H1 (cell line): ENCODE results near the gene FAM131A. TPM values are rescaled to one million over a fixed set of nuclear protein-coding genes. Genes with fewer than 3 reads are reported as not detected.

Experiments used
- CREB1 ChIP-seq: IDR thresholded peaks from 2 replicates; pipeline ENCODE4 v1.6.1; 2012; ENCODE audit warnings: inconsistent platforms
- POU5F1 ChIP-seq: IDR thresholded peaks from 2 replicates; pipeline ENCODE4 v1.6.1; 2011; ENCODE audit warnings: low read depth, mild to moderate bottlenecking, low read length, moderate library complexity
- RNF2 ChIP-seq: fragments of 200-900, 300-1000 bp; sonication (generic); IDR thresholded peaks from 2 replicates; pipeline ENCODE4 v1.7.1; 2016; ENCODE audit warnings: borderline replicate concordance, low read depth, mild to moderate bottlenecking, antibody characterized with exemption, low read length; ENCODE audit not compliant: poor library complexity, severe bottlenecking; ENCODE audit errors: missing control alignments
- SUZ12 ChIP-seq: fragments of 200-600 bp; sonication (generic); IDR thresholded peaks from 2 replicates; pipeline ENCODE4 v1.6.1; 2012; ENCODE audit warnings: mild to moderate bottlenecking, inconsistent platforms, low read length, moderate library complexity, mixed read lengths
- YY1 ChIP-seq: IDR thresholded peaks from 2 replicates; pipeline ENCODE4 v1.6.1; 2011; ENCODE audit warnings: low read depth, mild to moderate bottlenecking, low read length
- polyA plus RNA-seq, 7 experiments: library from polyadenylated mRNA; depleted of rRNA in 3 of 7; stranded (reverse) in 5 of 7; unstranded in 2 of 7; fragments of >200 nt in 5 of 7; fragments of 200-250 nt in 2 of 7; gene quantifications; 1 replicate in 5 of 7; 2 replicates in 1 of 7; 4 replicates in 1 of 7; pipeline versions ENCODE4 v1.2.1 to v1.2.3, GENCODE V29; 2011 to 2013; ENCODE audit warnings: missing spikeins in 2 of 7, mixed read lengths in 2 of 7
- total RNA-seq: library from RNA; stranded (reverse); fragmentation: NEBNext Ultra II Directional; extraction: Animal tissue kit (Norgen Biotek cat#: 25700); gene quantifications from 2 replicates; pipeline ENCODE4 v1.2.1, GENCODE V29; 2021
- TF ChIP-seq, protein P1 (sequence below): fragments of 300-600 bp; sonication (generic); IDR thresholded peaks from 2 replicates; pipeline ENCODE4 v1.7.1; 2012; ENCODE audit warnings: low read length, moderate library complexity, mild to moderate bottlenecking, inconsistent platforms; ENCODE audit not compliant: insufficient replicate concordance
- TF ChIP-seq, protein P2 (sequence below): IDR thresholded peaks from 2 replicates; pipeline ENCODE4 v1.6.1; 2011; ENCODE audit warnings: low read depth, mild to moderate bottlenecking, low read length; ENCODE audit not compliant: insufficient read depth

Gene FAM131A
- total and polyA plus RNA-seq, 2 of the 8 experiments (the other 6 are each of a cell fraction or from before 2014, with no cell fraction given), result 16.0 to 21.9 TPM

DNA sequence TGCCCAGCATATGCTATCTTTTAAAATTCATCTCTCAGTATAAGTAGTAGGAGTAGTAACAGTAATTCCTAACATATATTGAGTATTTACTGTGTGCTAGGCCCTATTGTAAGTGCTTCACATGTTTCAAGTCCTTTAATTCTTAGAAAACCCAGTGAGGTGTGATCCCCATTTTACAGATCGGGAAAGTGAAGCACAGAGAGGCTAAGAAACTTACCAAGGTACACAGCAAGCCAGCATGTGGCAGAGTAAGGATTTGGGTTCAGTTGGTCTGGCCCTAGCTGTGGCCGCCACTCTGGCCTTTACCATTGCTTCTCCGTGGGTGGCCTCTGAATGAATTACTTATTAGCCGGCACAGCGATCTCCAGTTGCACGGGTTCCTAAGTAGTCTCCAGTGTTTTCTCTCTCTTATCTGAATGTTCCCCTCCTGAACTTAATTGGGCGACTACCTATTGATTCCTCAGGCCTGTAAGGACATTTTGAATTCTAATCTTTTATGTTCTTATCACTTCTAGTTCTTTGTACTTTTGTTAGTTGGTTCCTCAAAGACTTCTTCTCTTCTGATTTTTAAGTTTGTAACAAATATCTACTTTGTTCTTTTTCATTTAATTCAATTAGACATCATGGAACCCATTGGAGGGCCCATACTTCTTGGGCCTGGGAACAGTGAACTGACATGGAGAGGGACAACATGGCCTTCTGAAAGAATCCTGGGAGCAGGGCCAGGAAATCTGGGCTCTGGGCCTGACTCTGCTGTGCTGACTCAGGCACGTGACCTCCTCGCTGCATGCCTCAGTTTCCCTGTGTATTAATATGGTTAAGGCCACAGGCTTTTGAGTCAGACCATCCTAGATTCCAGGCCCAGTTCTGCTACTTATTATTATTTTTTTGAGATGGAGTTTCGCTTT lies 12.4 kb downstream of the FAM131A start (continued):
- TF ChIP-seq, protein P1, sequence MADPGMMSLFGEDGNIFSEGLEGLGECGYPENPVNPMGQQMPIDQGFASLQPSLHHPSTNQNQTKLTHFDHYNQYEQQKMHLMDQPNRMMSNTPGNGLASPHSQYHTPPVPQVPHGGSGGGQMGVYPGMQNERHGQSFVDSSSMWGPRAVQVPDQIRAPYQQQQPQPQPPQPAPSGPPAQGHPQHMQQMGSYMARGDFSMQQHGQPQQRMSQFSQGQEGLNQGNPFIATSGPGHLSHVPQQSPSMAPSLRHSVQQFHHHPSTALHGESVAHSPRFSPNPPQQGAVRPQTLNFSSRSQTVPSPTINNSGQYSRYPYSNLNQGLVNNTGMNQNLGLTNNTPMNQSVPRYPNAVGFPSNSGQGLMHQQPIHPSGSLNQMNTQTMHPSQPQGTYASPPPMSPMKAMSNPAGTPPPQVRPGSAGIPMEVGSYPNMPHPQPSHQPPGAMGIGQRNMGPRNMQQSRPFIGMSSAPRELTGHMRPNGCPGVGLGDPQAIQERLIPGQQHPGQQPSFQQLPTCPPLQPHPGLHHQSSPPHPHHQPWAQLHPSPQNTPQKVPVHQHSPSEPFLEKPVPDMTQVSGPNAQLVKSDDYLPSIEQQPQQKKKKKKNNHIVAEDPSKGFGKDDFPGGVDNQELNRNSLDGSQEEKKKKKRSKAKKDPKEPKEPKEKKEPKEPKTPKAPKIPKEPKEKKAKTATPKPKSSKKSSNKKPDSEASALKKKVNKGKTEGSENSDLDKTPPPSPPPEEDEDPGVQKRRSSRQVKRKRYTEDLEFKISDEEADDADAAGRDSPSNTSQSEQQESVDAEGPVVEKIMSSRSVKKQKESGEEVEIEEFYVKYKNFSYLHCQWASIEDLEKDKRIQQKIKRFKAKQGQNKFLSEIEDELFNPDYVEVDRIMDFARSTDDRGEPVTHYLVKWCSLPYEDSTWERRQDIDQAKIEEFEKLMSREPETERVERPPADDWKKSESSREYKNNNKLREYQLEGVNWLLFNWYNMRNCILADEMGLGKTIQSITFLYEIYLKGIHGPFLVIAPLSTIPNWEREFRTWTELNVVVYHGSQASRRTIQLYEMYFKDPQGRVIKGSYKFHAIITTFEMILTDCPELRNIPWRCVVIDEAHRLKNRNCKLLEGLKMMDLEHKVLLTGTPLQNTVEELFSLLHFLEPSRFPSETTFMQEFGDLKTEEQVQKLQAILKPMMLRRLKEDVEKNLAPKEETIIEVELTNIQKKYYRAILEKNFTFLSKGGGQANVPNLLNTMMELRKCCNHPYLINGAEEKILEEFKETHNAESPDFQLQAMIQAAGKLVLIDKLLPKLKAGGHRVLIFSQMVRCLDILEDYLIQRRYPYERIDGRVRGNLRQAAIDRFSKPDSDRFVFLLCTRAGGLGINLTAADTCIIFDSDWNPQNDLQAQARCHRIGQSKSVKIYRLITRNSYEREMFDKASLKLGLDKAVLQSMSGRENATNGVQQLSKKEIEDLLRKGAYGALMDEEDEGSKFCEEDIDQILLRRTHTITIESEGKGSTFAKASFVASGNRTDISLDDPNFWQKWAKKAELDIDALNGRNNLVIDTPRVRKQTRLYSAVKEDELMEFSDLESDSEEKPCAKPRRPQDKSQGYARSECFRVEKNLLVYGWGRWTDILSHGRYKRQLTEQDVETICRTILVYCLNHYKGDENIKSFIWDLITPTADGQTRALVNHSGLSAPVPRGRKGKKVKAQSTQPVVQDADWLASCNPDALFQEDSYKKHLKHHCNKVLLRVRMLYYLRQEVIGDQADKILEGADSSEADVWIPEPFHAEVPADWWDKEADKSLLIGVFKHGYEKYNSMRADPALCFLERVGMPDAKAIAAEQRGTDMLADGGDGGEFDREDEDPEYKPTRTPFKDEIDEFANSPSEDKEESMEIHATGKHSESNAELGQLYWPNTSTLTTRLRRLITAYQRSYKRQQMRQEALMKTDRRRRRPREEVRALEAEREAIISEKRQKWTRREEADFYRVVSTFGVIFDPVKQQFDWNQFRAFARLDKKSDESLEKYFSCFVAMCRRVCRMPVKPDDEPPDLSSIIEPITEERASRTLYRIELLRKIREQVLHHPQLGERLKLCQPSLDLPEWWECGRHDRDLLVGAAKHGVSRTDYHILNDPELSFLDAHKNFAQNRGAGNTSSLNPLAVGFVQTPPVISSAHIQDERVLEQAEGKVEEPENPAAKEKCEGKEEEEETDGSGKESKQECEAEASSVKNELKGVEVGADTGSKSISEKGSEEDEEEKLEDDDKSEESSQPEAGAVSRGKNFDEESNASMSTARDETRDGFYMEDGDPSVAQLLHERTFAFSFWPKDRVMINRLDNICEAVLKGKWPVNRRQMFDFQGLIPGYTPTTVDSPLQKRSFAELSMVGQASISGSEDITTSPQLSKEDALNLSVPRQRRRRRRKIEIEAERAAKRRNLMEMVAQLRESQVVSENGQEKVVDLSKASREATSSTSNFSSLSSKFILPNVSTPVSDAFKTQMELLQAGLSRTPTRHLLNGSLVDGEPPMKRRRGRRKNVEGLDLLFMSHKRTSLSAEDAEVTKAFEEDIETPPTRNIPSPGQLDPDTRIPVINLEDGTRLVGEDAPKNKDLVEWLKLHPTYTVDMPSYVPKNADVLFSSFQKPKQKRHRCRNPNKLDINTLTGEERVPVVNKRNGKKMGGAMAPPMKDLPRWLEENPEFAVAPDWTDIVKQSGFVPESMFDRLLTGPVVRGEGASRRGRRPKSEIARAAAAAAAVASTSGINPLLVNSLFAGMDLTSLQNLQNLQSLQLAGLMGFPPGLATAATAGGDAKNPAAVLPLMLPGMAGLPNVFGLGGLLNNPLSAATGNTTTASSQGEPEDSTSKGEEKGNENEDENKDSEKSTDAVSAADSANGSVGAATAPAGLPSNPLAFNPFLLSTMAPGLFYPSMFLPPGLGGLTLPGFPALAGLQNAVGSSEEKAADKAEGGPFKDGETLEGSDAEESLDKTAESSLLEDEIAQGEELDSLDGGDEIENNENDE, result no peak
- TF ChIP-seq YY1 (no peak), CREB1 (no peak), SUZ12 (no peak), RNF2 (no peak), POU5F1 (no peak)
- TF ChIP-seq, protein P2, sequence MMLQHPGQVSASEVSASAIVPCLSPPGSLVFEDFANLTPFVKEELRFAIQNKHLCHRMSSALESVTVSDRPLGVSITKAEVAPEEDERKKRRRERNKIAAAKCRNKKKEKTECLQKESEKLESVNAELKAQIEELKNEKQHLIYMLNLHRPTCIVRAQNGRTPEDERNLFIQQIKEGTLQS, result no peak
